ENCODE data around the gene LCE2A.
A peak's percentile ranks its signal among the peaks of the same experiment; 100 is the strongest.
"Not testable (repeated sequence)": the region's sequence is repeated elsewhere in the genome, so short reads cannot be mapped to it uniquely, and the experiment has no call there.

The LCE2A gene, protein sequence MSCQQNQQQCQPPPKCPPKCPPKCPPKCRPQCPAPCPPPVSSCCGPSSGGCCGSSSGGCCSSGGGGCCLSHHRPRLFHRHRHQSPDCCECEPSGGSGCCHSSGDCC

DNA sequence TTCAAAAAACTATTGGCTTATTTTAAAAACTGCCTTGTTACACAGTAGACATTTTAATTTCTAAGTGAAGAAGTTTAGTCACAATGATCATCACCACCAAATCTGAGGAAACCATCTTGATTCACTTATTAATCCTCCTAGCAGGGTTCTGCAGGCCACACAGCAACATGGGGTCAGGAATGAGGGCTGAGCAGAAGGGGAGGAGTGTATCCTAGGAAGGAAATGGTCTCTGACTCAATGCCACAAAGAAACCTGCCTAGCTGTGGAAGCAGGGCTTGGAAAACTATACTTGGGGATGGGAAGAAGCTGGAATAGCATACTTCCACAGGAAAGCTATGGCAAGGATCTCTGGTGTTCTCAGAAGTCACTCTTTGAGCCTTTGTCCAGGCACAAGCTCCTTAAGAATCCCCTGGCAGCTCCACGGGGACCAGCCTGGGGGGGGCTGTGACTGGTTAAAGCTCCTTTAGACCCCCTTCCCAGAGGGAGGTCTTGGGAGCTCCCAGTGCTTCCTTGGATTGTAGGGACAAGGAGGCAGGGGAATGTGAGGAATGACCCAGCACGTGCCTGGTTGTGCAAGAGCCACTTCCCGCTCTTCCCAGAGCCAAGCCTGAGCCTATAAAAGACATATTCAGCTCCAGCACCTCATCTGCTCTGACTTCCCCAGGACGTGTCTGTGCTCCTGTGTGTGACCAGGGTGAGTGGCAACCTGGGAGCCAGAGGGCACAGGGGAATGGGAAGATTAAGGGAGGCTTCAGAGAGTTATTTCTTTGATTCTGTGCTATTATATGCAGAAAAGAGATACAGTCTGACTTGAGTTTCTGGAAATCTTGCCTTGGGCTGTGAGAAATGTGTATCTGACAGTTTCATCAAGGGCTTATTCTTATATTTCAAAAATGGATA, at the start of gene LCE2A:
Gene LCE2A (plus strand): TSS at position 645 of the 900 bp plus-strand sequence. CDS start 557 bp downstream, outside the sequence.
- no peak for DNase-seq

DNA sequence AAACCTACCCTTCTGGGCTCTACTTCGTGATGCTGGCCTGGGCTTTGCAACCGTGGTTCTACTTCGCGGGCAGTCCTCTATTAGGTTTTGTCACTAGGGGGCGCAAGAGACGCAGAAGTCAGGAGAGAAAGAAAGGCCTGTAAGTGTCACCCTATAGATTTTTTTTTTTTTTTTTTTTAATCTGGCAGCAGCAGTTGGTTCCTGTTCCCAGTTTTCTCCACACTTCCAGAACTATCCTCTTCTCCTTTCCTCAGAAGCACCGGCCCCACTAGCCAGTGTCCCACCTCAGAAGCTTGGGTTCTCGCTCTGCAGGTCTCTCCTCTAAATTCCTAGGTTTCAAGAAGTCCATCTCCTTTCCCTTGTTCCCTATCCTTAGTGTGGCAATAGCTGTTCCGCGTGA, 44.0 kb upstream of the LCE2A start:
- DNase-seq, result peak; percentile 49 to 63

DNA sequence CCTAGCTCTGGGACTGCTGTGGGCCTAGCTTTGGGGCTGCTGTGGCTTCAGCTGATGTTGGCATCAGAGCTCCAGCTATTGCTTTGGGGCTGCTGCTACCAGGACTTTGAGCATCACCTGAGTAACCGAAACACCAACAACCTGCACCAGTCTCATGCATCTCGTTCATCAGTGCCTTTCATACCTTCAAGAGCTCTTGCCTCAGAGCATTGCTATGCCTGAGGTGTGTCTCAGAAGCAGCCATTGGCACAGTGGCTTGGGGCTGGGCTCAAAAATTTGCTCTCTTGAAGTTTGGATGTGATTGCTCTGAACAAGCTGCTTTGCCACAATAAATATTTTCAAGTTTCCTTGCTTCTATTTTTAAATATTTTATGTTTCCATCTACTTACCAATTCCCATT, 41.7 kb upstream of the LCE2A start:
- DNase-seq, result no peak

DNA sequence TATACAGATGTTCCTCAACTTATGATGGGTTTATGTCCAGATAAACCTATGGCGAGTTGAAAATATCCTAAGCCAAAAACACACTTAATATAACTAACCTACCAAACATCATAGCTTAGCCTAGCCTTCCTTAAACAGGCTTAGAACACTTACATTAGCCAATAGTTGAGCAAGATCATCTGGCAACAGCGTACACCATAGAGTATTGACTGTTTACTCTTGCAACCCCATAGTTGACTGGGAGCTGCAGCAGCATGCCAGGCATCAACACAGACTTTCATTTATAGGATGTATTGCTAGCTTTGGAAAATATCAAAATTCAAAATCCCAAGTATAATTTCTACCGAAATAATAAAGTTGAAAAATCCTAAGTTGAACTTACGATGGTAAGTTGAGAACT, 40.5 kb upstream of the LCE2A start:
- no peak for DNase-seq

DNA sequence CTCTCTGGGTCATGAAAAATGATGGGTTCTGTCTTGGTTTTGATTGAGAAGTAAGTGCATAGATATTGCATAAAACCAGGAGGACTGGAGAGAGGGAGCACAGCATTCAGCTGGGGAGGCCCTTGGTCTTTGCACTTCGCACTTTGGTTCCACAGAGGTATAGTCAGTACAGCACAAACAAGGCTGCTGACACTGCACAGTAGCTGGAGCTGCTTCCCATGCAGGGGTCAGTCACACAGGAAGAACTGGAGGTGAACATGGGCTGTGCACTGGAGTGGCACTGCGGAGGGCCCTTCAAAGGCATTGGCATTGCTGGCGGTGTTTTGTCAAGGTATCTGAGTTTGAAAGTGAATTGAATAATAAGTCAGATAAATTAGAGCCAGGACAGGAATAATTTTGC, 39.5 kb upstream of the LCE2A start:
- DNase-seq, result no peak

DNA sequence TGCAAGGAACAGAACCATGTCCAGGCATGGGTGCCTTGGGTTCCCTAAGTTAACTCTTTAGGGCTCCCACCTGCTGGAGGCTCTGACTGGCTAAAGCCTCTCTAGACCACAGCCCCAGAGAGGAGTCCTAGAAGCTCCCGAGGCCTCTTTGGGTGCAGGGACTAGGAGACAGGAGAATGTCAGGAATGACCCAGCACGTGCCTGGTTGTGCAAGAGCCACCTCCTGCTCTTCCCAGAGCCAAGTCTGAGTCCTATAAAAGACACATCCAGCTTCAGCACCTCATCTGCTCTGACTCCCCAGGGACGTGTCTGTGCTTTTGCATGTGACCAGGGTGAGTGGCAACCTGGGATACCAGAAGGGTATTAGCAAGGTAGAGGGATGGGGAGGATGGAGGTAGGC, 35.0 kb upstream of the LCE2A start, which contains the start of gene LCE2D:
Gene LCE2D (plus strand): TSS at position 283 of the 400 bp plus-strand sequence. CDS start 726 bp downstream, outside the sequence.
- DNase-seq, result no peak

DNA sequence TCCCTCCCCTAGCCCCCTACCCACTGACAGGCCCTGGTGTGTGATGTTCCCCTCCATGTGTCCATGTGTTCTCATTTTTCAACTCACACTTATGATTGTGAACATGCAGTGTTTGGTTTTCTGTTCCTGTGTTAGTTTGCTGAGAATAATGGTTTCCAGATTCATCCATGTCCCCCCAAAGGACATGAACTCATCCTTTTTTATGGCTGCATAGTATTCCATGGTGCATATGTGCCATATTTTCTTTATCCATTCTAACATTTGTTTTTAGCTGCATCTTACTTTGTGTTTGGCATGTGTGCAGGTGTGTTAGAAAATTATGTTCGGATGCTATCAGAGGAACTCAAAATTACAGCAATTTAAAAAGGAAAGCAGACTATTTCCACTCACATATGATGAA, 32.0 kb upstream of the LCE2A start:
- DNase-seq, result not testable (repeated sequence)

DNA sequence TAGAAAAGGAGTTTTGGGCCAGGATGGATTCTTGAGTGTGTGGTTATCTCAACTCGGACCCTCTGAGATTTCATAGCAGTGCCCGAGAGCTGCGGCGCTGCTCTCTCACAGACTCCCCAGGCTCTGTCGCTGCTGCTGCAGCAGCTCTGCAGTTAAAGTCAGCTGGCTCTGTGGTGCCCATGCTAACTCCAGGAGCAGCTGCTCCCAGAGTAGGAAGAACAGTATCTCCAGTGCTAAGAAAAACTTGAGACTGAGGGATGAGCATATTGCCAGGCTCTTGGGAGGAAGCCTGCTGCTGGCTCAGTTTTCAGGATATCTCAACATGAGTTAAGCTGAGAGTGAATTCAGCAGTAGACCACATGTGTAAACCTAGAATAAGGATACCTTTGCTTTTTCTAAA, 30.5 kb upstream of the LCE2A start:
- no peak for DNase-seq

DNA sequence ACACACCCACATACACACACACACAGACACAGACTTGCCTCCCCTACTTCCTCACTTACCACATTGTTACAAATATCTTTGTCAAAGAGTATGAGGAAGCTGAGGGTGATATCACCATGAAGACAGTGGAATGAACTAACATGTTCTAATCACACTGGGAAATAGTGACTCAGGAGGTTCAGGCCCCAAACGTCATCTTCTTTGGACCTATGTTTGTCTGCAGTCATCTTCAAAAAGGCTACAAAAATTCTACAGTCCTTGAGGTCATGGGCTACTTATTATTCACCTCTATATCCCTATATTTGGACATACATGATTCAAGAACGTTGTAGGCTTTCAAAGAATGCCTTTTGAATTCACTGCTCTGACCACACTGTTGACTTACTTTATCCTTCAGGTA, 25.1 kb upstream of the LCE2A start:
- DNase-seq, result no peak

DNA sequence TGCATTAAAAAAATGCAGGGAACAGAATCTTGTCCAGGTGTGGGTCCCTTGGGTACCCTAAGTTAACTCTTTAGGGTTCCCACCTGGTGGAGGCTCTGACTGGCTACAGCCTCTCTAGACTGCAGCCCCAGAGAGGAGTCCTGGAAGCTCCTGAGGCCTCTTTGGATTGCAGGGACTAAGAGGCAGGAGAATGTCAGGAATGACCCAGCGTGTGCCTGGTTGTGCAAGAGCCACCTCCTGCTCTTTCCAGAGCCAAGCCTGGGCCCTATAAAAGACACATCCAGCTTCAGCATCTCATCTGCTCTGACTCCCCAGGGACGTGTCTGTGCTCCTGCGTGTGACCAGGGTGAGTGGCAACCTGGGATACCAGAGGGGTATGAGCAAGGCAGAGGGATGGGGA, 23.2 kb upstream of the LCE2A start, which contains the start of gene LCE2C:
Gene LCE2C (plus strand): TSS at position 297 of the 400 bp plus-strand sequence. CDS start 737 bp downstream, outside the sequence.
- DNase-seq, result not testable (repeated sequence)

DNA sequence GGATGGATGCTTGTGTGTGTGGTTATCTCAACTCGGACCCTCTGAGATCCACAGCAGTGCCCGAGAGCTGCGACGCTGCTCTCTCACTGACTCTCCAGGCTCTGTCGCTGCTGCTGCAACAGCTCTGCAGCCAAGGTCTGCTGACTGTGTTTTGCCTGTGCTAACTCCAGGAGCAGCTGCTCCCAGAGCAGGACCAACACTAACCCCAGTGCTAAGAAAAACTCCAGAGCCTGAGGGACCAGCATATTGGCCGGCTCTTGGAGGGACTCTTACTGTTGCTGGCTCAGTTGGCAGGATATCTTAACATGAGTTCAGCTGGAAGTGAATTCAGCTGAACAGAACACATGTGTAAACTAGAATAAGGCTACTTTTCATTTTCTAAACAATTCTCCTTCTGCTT, 18.7 kb upstream of the LCE2A start:
- DNase-seq, result no peak

DNA sequence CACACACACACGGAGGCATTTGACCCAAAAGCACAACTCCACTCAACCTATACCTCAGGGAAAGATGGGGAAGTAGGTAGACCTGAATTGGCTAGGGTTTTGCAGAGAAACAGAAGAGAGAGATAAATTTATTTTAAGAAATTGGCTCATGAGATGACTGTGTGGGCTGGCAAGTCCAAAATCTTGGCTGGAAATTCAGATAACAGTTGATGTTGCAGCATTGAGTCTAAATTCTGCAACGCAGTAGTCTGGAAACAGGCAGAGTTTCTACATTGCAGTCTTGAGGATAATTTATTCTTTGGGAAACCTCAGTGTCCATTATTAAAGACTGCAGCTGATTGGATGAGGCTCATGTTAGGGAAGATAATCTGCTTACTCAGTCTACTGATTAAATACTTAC, 16.5 kb upstream of the LCE2A start:
- DNase-seq, result no peak

DNA sequence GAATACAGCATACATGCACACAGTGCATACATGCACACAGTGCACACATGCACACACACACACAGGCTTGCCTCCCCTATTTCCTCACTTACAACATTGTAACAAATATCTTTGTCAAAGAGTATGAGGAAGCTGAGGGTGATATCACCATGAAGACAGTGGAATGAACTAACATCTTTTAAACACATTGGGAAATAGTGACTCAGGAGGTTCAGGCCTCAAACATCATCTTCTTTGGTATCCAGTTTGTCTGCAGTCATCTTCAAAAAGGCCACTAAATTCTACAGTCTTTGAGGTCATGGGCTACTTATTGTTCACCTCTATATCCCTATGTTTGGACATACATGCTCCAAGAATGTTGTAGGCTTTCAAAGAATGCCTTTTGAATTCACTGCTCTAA, 14.3 kb upstream of the LCE2A start:
- DNase-seq, result no peak

DNA sequence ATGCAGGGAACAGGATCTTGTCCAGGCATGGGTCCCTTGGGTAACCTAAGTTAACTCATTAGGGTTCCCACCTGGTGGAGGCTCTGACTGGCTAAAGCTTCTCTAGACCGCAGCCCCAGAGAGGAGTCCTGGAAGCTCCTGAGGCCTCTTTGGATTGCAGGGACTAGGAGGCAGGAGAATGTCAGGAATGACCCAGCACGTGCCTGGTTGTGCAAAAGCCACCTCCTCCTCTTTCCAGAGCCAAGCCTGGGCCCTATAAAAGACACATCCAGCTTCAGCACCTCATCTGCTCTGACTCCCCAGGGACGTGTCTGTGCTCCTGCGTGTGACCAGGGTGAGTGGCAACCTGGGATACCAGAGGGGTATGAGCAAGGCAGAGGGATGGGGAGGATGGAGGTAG, 12.3 kb upstream of the LCE2A start, which contains the start of gene LCE2B:
Gene LCE2B (plus strand): TSS at position 301 of the 400 bp plus-strand sequence. CDS start 721 bp downstream, outside the sequence.
- DNase-seq, result not testable (repeated sequence)

DNA sequence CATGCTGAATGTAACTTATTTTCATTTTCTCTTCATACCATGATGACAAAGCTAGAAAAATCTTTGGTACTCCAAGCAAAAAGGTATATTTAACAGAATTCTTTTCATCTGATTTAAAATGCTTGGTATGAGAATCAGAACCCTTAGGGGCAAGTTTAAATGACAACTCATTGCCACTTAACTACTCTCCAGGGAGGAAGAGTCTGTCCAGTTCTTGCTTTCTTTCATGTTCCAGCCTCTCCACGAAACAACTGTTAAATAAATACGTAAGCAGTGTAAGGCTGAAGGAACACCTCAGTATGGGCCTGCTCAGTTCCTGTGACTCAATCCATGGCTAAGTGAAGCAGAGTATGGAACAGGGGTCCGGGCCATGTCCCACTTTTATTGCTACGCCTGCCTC, 1.6 kb downstream of the LCE2A start:
- no peak for DNase-seq

DNA sequence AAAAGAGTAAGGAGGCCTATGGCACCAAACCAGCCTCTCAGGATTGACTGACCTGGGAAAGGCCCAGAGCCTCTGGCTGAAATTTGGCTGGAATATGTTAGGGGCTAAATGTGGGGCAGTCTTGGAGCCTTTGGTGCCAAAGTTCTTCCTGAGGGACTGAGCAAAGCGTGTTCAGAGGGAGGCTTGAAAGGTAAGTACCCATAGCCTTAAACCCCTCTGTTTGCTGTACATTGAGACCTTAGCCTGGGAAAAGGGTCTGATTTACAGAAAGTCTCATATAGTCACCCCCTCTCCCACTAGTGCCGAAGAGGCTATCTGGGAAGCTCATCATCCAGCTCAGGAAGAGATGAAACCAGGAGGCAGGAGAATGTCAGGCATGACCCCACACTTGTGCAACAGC, 9.7 kb downstream of the LCE2A start, which contains the start of gene LCE4A:
Gene LCE4A (plus strand): TSS at position 301 of the 400 bp plus-strand sequence. CDS start 916 bp downstream, outside the sequence.
- no peak for DNase-seq

DNA sequence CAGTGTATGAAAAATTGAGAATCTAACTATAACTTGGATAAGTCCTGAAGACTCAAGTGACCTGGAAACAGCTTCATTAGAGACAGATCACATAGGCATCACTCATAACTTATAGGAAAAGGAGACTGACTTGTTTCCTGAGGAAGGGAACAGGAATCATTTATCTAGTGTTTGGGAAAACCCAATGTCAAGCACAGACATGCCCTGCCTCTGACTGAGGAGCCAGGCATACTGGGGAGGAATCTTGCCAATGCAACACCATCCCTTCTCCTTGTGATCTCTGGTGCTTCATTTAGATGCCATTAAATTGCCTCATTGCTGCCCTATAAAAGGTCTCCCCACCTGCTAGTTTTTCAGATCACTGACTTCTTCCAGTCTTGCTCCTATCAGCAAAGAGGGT, 20.1 kb downstream of the LCE2A start:
- no peak for DNase-seq

DNA sequence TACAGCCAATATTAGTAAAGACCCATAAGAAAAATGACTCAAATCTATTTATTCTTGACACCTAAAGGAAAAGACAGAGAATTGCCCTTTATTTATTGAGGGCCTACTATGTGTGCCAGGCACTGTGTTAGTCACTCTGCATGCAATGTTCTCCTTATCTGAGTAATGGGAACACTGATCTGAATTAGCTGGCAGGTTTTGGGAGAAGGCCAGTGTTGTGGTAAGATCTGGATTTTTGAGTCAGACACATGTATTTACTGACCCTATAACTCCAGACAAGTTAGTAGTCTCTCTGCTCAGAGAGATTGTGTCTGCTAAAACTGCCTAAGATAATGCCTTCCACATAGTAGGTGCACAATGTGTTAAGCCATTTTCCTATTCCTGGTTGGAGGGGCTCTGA, 27.1 kb downstream of the LCE2A start:
- no peak for DNase-seq

DNA sequence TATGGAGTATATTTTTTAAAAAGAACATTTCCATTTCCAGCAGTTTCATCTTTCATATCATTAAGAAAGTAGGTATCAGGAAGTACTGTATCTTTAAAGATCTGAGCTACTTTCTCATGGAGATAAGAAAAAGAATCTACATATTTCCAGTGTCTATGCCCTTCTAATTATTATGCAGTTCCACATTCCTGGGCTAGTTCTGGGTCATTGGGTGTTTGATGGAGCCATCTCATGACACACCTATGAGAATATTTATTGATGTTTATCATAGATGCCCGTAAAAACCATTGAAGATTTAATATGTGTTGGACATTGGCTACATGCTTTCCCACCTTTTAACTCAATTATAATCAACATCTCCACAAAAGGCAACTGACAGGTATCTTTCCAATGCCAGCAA, 30.8 kb downstream of the LCE2A start:
- DNase-seq, result no peak

DNA sequence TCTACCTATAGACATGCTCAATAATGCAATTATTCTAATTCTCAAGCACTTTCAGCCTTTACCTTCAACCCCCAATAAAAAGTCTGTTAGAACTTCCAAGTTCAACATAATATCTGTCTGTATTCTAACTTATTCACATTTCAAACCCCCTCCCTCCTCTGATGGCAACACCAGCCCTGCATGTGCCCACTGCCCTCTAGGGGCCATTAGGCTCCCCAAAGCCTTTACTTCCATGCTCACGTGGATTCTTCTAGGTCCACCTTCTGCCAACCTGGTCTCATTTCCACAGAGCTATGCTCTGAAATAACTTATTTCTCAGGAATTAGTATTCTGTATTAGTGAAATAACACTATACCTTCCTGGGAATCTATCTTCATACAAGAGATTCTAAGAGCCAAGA, 37.5 kb downstream of the LCE2A start:
- no peak for DNase-seq

DNA sequence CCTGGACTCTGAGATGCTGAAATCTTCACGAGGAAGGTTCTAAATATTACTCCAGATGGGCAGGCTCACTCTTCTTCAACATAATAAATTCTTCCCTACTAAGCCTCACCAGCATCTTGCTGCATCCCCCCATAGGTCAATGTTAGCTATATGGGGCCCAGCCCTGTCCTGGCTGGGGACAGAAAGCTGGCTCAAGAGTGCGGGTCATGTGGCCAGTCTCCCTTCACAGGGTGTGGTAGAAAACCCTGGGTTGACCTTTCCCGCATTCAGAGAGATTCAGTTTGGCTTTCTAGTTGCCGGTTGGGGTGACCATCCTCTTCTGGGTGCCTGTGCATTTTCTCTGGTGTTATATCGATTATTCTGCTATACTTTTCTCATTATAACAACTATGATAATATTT, 39.9 kb downstream of the LCE2A start:
- DNase-seq, result no peak

DNA sequence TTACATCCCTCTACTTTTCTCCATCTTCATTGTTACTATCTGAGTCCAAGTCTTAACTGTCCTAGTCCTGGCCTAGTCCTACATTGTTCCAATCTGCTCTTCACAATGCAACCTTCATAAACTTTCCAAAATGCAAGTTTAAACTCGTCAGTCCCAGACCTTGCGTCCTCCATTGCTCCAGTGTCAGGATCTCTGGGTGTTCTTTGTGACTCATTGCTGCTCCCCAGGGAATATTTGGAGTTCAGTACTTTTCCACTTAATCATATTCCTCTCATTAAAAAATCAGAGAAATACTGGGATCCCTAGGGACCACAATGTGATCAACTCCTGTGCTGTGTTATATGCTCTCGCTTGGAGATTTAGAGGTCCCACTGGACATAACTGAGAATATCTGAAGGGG, 41.7 kb downstream of the LCE2A start:
- DNase-seq, result no peak

DNA sequence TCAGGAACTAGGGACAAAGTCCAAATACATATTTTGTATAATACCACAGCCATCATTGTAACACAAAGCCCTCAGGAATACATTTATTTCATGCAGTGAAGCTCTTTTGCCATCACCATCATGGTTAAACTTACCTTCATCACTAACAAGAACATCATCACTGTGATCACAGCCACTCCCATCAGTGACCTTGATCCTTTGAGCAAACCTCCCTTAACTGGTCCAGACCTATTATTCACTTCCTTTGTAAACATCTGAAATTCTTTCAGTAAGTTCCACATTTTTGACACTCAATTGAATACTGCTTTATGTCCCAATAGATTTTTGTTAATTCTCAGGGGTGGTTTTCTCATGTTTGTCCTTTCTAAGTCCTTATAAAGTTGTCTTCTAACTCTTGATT, 43.5 kb downstream of the LCE2A start:
- DNase-seq, result no peak
